Activated CD8-positive, alpha-beta memory T cell treated with anti-CD3 and anti-CD28 coated beads, Interleukin-2, amount 50 U/mL, for 24 hours (primary cell): ENCODE results near the gene RBMY1B.
"Not testable (repeated sequence)": the region's sequence is repeated elsewhere in the genome, so short reads cannot be mapped to it uniquely, and the experiment has no call there.

Experiments used
- DNase-seq: peaks from one replicate; pipeline ENCODE4 v3.0.0-alpha.2; 2020; ENCODE audit errors: extremely low read depth

Gene RBMY1B

GRCh38 chrY:21511038-21511437 is at the start of gene RBMY1B:
Gene RBMY1B (plus strand): TSS chrY:21511338. CDS start chrY:21513351, 2,013 bp downstream.
- DNase-seq: not testable (repeated sequence)

DNA sequence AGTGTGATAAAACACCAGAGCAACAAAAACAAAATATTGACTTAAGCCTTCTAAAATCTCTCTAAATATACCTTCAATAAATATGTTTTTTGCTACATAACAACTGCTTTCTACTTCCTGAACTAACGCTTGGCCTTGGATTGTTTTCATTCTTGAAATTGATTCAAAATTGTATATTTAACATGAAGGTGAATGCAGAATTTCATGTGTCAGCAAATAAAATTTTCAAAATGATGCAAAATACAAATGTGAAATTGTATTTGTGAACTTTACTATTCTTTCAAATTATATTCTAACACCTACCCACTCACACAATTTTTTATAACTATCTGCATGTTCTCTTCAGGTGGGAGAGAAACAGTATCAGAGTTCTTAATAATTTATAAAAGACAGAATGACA is 48.2 kb upstream of the RBMY1B start:
- DNase-seq: not testable (repeated sequence)

DNA sequence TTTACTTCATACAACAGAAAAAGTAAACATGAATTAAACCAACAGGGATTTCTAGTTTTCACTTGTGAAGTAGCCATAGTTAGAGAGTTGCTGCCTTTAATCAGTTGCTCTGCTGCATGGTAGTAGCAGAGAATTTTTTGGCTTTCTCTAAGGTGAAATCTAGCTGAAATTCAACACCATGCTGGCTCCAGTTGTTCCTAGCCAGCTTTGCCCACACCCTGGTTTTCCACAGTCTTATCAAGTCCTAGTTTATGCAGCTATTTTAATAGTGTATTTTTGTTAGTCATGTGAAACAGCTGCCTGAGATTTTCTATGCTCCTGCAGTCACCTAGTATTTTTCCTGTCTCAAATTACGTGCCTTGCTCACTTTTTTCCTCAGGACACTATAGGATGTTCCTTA is 28.2 kb upstream of the RBMY1B start:
- DNase-seq: no peak

DNA sequence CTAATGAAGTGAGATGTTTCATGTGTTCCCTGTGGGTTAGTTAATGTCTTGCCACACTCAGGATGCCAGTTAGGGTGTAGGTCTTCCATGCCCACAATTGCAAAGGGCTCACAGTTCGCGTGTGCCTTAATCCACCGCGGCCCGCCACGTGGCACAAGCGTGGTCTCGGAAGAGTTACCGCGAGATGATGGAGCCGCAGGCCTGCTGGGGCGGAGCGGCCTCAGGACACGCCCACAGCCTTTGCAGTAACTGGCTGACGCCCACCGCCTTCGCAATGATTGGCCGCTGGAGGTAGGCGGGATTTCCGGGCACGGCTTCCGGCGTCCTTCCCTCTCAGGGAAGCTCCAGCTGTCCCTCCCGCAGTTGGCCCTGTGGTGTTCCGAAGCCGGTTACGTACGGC is 23.4 kb downstream of the RBMY1B start, which contains the start of gene RBMY1A1:
RBMY1A1 (plus strand) TSS at position 301 of the 400 bp plus-strand sequence. CDS start 2,013 bp downstream, outside the sequence.
- not testable (repeated sequence) for DNase-seq

DNA sequence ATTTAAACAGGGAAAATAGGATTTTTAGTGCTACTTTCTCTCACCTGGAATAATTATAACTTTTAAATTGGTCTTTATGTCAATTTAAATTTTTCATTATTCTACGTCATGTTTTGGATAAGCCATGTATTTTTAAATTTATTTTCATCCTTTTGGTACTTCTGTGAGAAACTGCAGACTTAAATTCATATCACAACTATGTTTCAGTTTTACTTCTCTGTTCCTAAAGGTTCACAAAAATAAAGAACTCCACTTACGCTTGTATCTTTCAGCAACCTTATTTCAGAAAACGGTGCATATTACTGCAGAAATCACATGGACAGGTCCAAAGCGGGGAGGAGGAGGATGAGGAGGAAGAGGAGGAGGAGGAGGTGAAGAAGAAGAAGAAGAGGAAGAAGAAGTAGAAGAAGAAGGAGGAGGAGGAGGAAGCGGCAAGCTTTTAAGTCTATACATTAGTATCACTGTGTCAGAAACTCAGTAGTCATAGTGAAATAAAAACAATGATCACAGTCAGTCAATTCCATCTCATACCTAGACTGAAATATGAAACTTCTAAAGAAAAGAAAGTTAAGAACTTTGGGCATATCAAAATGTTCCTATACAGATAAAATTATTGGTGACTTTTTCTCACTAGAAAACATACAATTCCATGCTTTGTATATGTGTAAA is 48.3 kb downstream of the RBMY1B start:
- DNase-seq: not testable (repeated sequence)
